AG09319 (cell line): ENCODE data around the gene IGFN1.

Experiments used
- DNase-seq: peaks from one replicate; pipeline ENCODE4 v3.0.0-alpha.2; 2010; ENCODE audit warnings: low read depth; ENCODE audit errors: extremely low read depth
- TF ChIP-seq, protein P1 (sequence below): IDR thresholded peaks from 2 replicates; pipeline ENCODE4 v1.5.1; 2011; ENCODE audit warnings: low read depth, mild to moderate bottlenecking, inconsistent platforms, low read length, moderate library complexity

The IGFN1 gene

GRCh38 chr1:201186192-201186591, 4.4 kb upstream of the IGFN1 start:
- TF ChIP-seq, protein P1, sequence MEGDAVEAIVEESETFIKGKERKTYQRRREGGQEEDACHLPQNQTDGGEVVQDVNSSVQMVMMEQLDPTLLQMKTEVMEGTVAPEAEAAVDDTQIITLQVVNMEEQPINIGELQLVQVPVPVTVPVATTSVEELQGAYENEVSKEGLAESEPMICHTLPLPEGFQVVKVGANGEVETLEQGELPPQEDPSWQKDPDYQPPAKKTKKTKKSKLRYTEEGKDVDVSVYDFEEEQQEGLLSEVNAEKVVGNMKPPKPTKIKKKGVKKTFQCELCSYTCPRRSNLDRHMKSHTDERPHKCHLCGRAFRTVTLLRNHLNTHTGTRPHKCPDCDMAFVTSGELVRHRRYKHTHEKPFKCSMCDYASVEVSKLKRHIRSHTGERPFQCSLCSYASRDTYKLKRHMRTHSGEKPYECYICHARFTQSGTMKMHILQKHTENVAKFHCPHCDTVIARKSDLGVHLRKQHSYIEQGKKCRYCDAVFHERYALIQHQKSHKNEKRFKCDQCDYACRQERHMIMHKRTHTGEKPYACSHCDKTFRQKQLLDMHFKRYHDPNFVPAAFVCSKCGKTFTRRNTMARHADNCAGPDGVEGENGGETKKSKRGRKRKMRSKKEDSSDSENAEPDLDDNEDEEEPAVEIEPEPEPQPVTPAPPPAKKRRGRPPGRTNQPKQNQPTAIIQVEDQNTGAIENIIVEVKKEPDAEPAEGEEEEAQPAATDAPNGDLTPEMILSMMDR: no peak
- no peak for DNase-seq

GRCh38 chr1:201189085-201189484, 1.5 kb upstream of the IGFN1 start:
- TF ChIP-seq, protein P1: no peak
- DNase-seq: no peak

GRCh38 chr1:201190005-201190404, 619 bp upstream of the IGFN1 start:
- TF ChIP-seq, protein P1: no peak
- no peak for DNase-seq

DNA sequence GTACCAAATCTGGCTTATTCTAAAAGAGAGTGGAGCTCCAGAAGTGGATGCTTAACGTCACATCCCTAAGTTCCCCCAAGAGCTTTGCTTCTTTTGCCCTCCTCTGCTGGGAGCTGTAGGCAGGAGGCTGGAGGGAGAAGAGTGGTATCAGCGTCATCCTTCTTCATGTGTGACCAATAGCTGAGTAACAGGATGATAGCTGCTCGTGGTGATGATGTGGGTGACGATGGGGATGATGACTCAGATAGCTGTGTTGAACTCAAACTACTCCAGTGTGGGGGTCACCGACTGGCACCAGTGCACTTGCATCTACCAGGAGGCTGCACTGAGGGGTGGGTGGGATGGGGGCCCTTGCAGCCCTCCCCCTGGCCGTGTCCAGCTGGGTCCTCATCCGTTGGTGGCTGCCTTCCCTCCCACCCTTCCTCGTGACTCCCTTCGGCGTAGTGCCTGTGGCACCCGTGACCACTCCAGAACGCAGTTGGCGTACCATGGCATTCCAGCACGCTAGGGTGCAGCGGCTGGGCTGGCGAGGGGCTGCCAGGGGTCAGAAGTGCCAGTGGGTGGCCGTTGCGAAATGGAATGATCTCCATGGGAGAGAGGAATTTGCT, 1.1 kb downstream of the IGFN1 start:
- DNase-seq: peak; percentile 27

GRCh38 chr1:201192261-201192788, 1.7 kb downstream of the IGFN1 start:
- DNase-seq: no peak
- TF ChIP-seq, protein P1: no peak

More for the DNA sequence above, 1.1 kb downstream of the IGFN1 start:
- TF ChIP-seq, protein P1: no peak

GRCh38 chr1:201194046-201194445, 3.4 kb downstream of the IGFN1 start:
- TF ChIP-seq, protein P1: no peak
- no peak for DNase-seq

DNA sequence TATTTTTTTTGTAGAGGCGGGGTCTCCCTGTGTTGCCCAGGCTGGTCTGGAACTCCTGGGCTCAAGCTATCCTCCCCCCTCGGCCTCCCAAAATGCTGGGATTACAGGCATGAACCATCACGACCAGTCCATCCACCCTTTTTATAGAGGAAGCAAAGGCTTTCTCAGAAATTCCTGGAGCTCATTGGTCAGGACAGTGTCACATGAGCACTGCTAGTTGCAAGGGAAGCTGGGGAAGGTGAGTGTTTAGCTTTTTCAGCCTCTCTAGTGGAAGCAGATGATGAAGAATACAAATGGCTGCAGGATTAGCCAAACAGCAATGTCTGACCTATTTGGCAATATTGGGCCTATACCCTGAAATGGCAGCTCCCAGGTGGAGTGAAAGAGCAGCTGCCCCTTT, 8.0 kb downstream of the IGFN1 start:
- no peak for DNase-seq
- TF ChIP-seq, protein P1: no peak
